Stomach (tissue), 4 donors: ENCODE data around the gene GDF9.
A peak's percentile ranks its signal among the peaks of the same experiment; 100 is the strongest.

Experiments
- CTCF ChIP-seq, 7 experiments: fragments of 450-650 bp in 4 of 7; fragments of 200-600 bp in 3 of 7; sonication (generic) in 3 of 7; IDR thresholded peaks; one replicate each; pipeline ENCODE4 v1.5.1; 2016 to 2019; ENCODE audit warnings: antibody characterized with exemption in 7 of 7, control low read depth in 2 of 7, mild to moderate bottlenecking in 1 of 7
- POLR2AphosphoS5 ChIP-seq, 3 donors: sonication (generic); formaldehyde crosslinking; IDR thresholded peaks; one replicate each; pipeline ENCODE4 v1.6.1; 2016; ENCODE audit warnings: antibody characterized with exemption in 3 of 3

DNA sequence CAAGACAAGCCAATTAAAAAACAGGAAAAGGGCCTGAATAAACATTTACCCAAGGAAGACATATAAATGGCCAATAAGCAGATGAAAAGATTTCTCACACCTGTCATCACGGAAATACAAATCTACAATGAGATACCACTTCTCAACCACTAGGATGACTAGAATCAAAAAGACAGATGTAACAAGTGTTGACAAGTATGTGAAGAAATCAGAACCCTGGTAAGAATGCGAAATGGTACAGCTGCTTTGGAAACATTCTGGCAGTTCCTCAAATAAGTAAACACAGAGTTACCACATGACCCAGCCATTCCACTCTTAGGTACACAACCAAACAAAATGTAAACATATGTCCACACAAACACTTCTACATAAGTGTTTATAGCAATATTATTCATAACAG is 39.7 kb upstream of the GDF9 start:
- TF ChIP-seq CTCF (IDR thresholded peaks at IDR 0.05): no peak
- peak in 2 of 3 donors; percentile 38 to 42 for TF ChIP-seq POLR2AphosphoS5 (IDR thresholded peaks at IDR 0.05)
